Brain microvascular endothelial cell (primary cell): Measurements from ENCODE around the gene PSMB4.
A peak's percentile ranks its signal among the peaks of the same experiment; 100 is the strongest.

ENCODE experiments used
- DNase-seq: peaks from one replicate; pipeline ENCODE4 v3.0.0-alpha.2; 2020
- H3K27ac ChIP-seq: fragments of 250-450 bp; sonication (Bioruptor Pico); 2 replicates; pipeline ENCODE4 v1.5.1; 2020; ENCODE audit warnings: mild to moderate bottlenecking, moderate library complexity
- H3K27me3 ChIP-seq: fragments of 250-450 bp; sonication (Bioruptor Pico); replicated peaks from 2 replicates; pipeline ENCODE4 v1.5.1; 2020; ENCODE audit warnings: mild to moderate bottlenecking
- H3K36me3 ChIP-seq: fragments of 250-450 bp; sonication (Bioruptor Pico); replicated peaks from 2 replicates; pipeline ENCODE4 v1.5.1; 2020; ENCODE audit warnings: mild to moderate bottlenecking
- H3K4me3 ChIP-seq: 2 replicates; pipeline ENCODE4 v1.5.1; 2011; ENCODE audit warnings: low read depth, mild to moderate bottlenecking, control low read depth, low read length, moderate library complexity
- CTCF ChIP-seq: IDR thresholded peaks from 2 replicates; pipeline ENCODE4 v1.5.1; 2011; ENCODE audit warnings: low read depth, mild to moderate bottlenecking, moderate library complexity, low read length, control low read depth, inconsistent platforms; ENCODE audit errors: missing control alignments
- in situ Hi-C: cut with HindIII; loops from 2 replicates; pipeline ENCODE4 v1.10.0; 2017; ENCODE audit warnings: low sequenced_read_pairs, low pct_ligation_motif_present

The PSMB4 gene

GRCh38 chr1:151443846-151444782 is 44.7 kb downstream of the PSMB4 start:
- no peaks in the 10 kb centered on the region for H3K27me3 ChIP-seq
- H3K36me3 ChIP-seq = no peaks in the 10 kb centered on the region
- in situ Hi-C loops = no loop called here
- no peak overlapping the region for H3K27ac ChIP-seq
- H3K4me3 ChIP-seq = no peak overlapping the region
- TF ChIP-seq CTCF = peak; percentile 81
- peak; percentile 85 for DNase-seq

- H3K4me3 ChIP-seq = no peak overlapping the region
- in situ Hi-C loops = no loop called here
- no peaks in the 10 kb centered on the region for H3K27me3 ChIP-seq
- no peak for DNase-seq
- H3K36me3 ChIP-seq = no peaks in the 10 kb centered on the region
- no peak for TF ChIP-seq CTCF
- H3K27ac ChIP-seq = no peak overlapping the region
Measured at GRCh38 chr1:151444783-151445177, 45.4 kb downstream of the PSMB4 start.

DNA sequence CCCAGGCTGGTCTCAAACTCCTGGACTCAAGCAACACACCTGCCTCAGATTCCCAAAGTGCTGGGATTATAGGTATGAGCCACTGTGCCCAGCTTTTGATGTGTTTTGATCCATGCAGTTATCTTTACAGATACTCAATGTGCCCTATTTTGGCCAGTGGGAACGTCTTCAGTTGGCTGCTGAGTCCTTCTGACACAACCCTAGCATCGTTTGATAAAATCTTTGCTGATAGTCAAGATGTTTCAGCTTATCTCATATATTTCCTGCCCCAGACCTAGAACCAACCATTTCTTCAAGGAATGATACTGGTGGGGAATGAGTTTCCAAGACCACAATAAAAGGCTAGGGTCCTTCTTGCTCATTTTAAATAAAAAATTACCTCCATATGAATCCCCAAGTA is 48.3 kb downstream of the PSMB4 start:
- no peaks in the 10 kb centered on the region for H3K27me3 ChIP-seq
- in situ Hi-C loops = no loop called here
- no peak overlapping the region for H3K27ac ChIP-seq
- TF ChIP-seq CTCF = no peak
- no peaks in the 10 kb centered on the region for H3K36me3 ChIP-seq
- no peak overlapping the region for H3K4me3 ChIP-seq
- DNase-seq = no peak
